Keratinocyte (primary cell): Measurements from ENCODE around the gene EYA4. TPM values are rescaled to one million over a fixed set of nuclear protein-coding genes. Genes with fewer than 3 reads are reported as not detected.

Experiments
- DNase-seq: peaks from one replicate; pipeline ENCODE4 v3.0.0-alpha.2; 2011; ENCODE audit warnings: low read depth, missing footprints, low spot score
- FAIRE-seq: peaks from 2 replicates; lab custom pipeline; 2011; peaks lifted over from hg19 to GRCh38; lab: Jason Lieb, UNC
- H2AFZ ChIP-seq: 2 replicates; pipeline ENCODE4 v1.6.0; 2012; ENCODE audit warnings: low read length, control low read depth, inconsistent platforms; ENCODE audit not compliant: control insufficient read depth
- H3K27ac ChIP-seq: 2 replicates; pipeline ENCODE4 v1.5.1; 2011; ENCODE audit warnings: low read length; ENCODE audit not compliant: control insufficient read depth, insufficient read depth
- H3K27me3 ChIP-seq: 3 replicates; pipeline ENCODE4 v1.6.0; 2011; ENCODE audit warnings: low read length; ENCODE audit not compliant: control insufficient read depth, insufficient read depth; ENCODE audit errors: extremely low read depth
- H3K36me3 ChIP-seq, 2 experiments: 2 replicates in 1 of 2; 3 replicates in 1 of 2; pipeline ENCODE4 v1.5.1; 2011; ENCODE audit warnings: low read length in 2 of 2, mild to moderate bottlenecking in 1 of 2; ENCODE audit not compliant: control insufficient read depth in 2 of 2, insufficient read depth in 2 of 2; ENCODE audit errors: extremely low read depth in 1 of 2
- H3K4me1 ChIP-seq: 3 replicates; pipeline ENCODE4 v1.5.1; 2011; ENCODE audit warnings: low read length; ENCODE audit not compliant: control insufficient read depth, insufficient read depth; ENCODE audit errors: extremely low read depth
- H3K4me2 ChIP-seq: 3 replicates; pipeline ENCODE4 v1.6.0; 2011; ENCODE audit warnings: low read depth, low read length; ENCODE audit not compliant: control insufficient read depth, insufficient read depth; ENCODE audit errors: extremely low read depth
- H3K4me3 ChIP-seq, 3 experiments: fragments of 200-600 bp in 1 of 3; sonication (generic) in 1 of 3; 2 replicates in 2 of 3; 3 replicates in 1 of 3; pipeline ENCODE4 v1.5.1; 2011 to 2016; ENCODE audit warnings: low read length in 3 of 3, mild to moderate bottlenecking in 3 of 3, control low read depth in 2 of 3, inconsistent platforms in 1 of 3, low read depth in 1 of 3, mixed read lengths in 1 of 3, mixed run types in 1 of 3, moderate library complexity in 1 of 3; ENCODE audit not compliant: control insufficient read depth in 2 of 3, insufficient read depth in 2 of 3; ENCODE audit errors: extremely low read depth in 1 of 3
- H3K79me2 ChIP-seq: 2 replicates; pipeline ENCODE4 v1.6.0; 2012; ENCODE audit warnings: low read length; ENCODE audit not compliant: control insufficient read depth, insufficient read depth
- H3K9ac ChIP-seq: 3 replicates; pipeline ENCODE4 v1.6.0; 2011; ENCODE audit warnings: low read length; ENCODE audit not compliant: control insufficient read depth, insufficient read depth; ENCODE audit errors: extremely low read depth
- H3K9me1 ChIP-seq: 3 replicates; pipeline ENCODE4 v1.6.0; 2011; ENCODE audit warnings: low read length; ENCODE audit not compliant: control insufficient read depth, insufficient read depth; ENCODE audit errors: extremely low read depth
- H3K9me3 ChIP-seq: 2 replicates; pipeline ENCODE4 v1.5.1; 2012; ENCODE audit warnings: low read depth, low read length; ENCODE audit not compliant: control insufficient read depth
- H4K20me1 ChIP-seq: 3 replicates; pipeline ENCODE4 v1.6.0; 2011; ENCODE audit warnings: low read length; ENCODE audit not compliant: control insufficient read depth, insufficient read depth; ENCODE audit errors: extremely low read depth
- CTCF ChIP-seq, 3 experiments: IDR thresholded peaks in 1 of 3; conservative IDR thresholded peaks in 1 of 3; optimal IDR thresholded peaks in 1 of 3; 2 replicates in 2 of 3; 3 replicates in 1 of 3; pipeline versions ENCODE3 to v1.5.1; 2011; ENCODE audit warnings: low read length in 3 of 3, mild to moderate bottlenecking in 3 of 3, moderate library complexity in 2 of 3, control low read depth in 1 of 3, inconsistent platforms in 1 of 3; ENCODE audit not compliant: insufficient read depth in 2 of 3; ENCODE audit errors: extremely low read depth in 1 of 3
- EZH2 ChIP-seq: IDR thresholded peaks from one replicate; pipeline ENCODE4 v1.6.1; 2012; ENCODE audit warnings: inconsistent platforms, mild to moderate bottlenecking, low read length, moderate library complexity
- dilution Hi-C: fragments of 300-500 bp; cut with MboI; formaldehyde crosslinking; loops from one replicate; pipeline ENCODE4 v1.7.0; 2020; ENCODE audit warnings: low sequenced_read_pairs; ENCODE audit not compliant: extremely low pct_ligation_motif_present
- polyA plus RNA-seq, 5 experiments: library from polyadenylated mRNA; depleted of rRNA in 3 of 5; stranded (reverse) in 3 of 5; stranded (forward) in 1 of 5; unstranded in 1 of 5; fragments of >200 nt; gene quantifications; 1 replicate in 1 of 5; 2 replicates in 3 of 5; 3 replicates in 1 of 5; pipeline versions ENCODE4 v1.2.1 to v1.2.3, GENCODE V29; 2011 to 2012; ENCODE audit warnings: missing spikeins in 2 of 5, low read depth in 1 of 5, low replicate concordance in 1 of 5

The EYA4 gene
- polyA plus RNA-seq, 1 donor (not counting 4 experiments of a cell fraction or from before 2014, with no cell fraction given), result 0.01 TPM

- no peak for FAIRE-seq
- no peak overlapping the region for H3K4me2 ChIP-seq
- no peaks in the 10 kb centered on the region for H3K4me1 ChIP-seq
- H2AFZ ChIP-seq, result no peak overlapping the region
- no peaks in the 10 kb centered on the region for H3K9me3 ChIP-seq
- no peaks in the 10 kb centered on the region for H3K27me3 ChIP-seq
- dilution Hi-C loops, result no loop called here
- H3K4me3 ChIP-seq, result no peak overlapping the region
- no peak overlapping the region for H3K9ac ChIP-seq
- no peaks in the 10 kb centered on the region for H4K20me1 ChIP-seq
- H3K79me2 ChIP-seq, result no peaks in the 10 kb centered on the region
- H3K36me3 ChIP-seq, result no peaks in the 10 kb centered on the region
- DNase-seq, result no peak
- H3K27ac ChIP-seq, result no peak overlapping the region
- TF ChIP-seq CTCF (optimal IDR thresholded peaks at IDR 0.05 in 1 of 3, IDR thresholded peaks at IDR 0.05 in 1 of 3, conservative IDR thresholded peaks at IDR 0.05 in 1 of 3; ENCODE audit: extremely low read depth in 1 of 3, insufficient read depth in 2 of 3, low read length in 3 of 3), result no peak
- no peak for TF ChIP-seq EZH2
- H3K9me1 ChIP-seq, result no peaks in the 10 kb centered on the region
Observed at GRCh38 chr6:133394630-133395029, 153.5 kb downstream of the EYA4 start.

- FAIRE-seq (no peak), DNase-seq (no peak)
- Histone ChIP-seq H3K4me2 (no peak overlapping the region), H3K79me2 (no peaks in the 10 kb centered on the region), H3K9ac (no peak overlapping the region), H3K27ac (no peak overlapping the region), H3K4me1 (no peaks in the 10 kb centered on the region), H3K27me3 (no peaks in the 10 kb centered on the region), H3K9me1 (no peaks in the 10 kb centered on the region), H3K9me3 (no peaks in the 10 kb centered on the region), H3K36me3 (no peaks in the 10 kb centered on the region), H3K4me3 (no peak overlapping the region), H2AFZ (no peak overlapping the region), H4K20me1 (no peaks in the 10 kb centered on the region)
- dilution Hi-C loops, result no loop called here
- no peak for TF ChIP-seq CTCF (optimal IDR thresholded peaks at IDR 0.05 in 1 of 3, IDR thresholded peaks at IDR 0.05 in 1 of 3, conservative IDR thresholded peaks at IDR 0.05 in 1 of 3; ENCODE audit: extremely low read depth in 1 of 3, insufficient read depth in 2 of 3, low read length in 3 of 3)
- TF ChIP-seq EZH2, result no peak
Observed at GRCh38 chr6:133396233-133396983, 155.3 kb downstream of the EYA4 start.
